Right atrium auricular region (tissue), 2 donors: ENCODE results near the gene ERBB4. TPM values are rescaled to one million over a fixed set of nuclear protein-coding genes. Genes with fewer than 3 reads are reported as not detected.
"Not testable (repeated sequence)": the region's sequence is repeated elsewhere in the genome, so short reads cannot be mapped to it uniquely, and the experiment has no call there.

Source experiments
- DNase-seq: peaks from one replicate; pipeline ENCODE4 v3.0.0-alpha.2; 2019; ENCODE audit warnings: low spot score
- H3K27ac ChIP-seq, 2 donors: fragments of 200-600 bp; sonication (generic); 1 replicate in 1 of 2; 2 replicates in 1 of 2; pipeline ENCODE4 v1.5.1; 2016 to 2019
- H3K27me3 ChIP-seq, 2 donors: fragments of 200-600 bp; sonication (generic); one replicate each; pipeline versions ENCODE4 v1.5.1 to v1.6.0; 2017 to 2019
- H3K36me3 ChIP-seq: fragments of 200-600 bp; sonication (generic); one replicate; pipeline ENCODE4 v1.5.1; 2016
- H3K4me1 ChIP-seq, 2 donors: fragments of 200-600 bp; sonication (generic); one replicate each; pipeline versions ENCODE4 v1.5.1 to v1.6.0; 2017 to 2019
- H3K4me3 ChIP-seq, 2 donors: fragments of 200-600 bp; sonication (generic); 1 replicate in 1 of 2; 2 replicates in 1 of 2; pipeline ENCODE4 v1.5.1; 2017 to 2019; ENCODE audit warnings: mild to moderate bottlenecking in 1 of 2, moderate library complexity in 1 of 2
- H3K9me3 ChIP-seq, 2 donors: fragments of 200-600 bp; sonication (generic); one replicate each; pipeline ENCODE4 v1.5.1; 2019
- total RNA-seq, 2 donors: library from RNA; depleted of rRNA; stranded (reverse); fragments of >200 nt; gene quantifications; one replicate each; pipeline ENCODE4 v1.1.0, GENCODE V29; 2016
- TF ChIP-seq, protein P1 (sequence below), 2 donors: fragments of 200-600 bp; sonication (generic); IDR thresholded peaks; one replicate each; pipeline ENCODE4 v1.5.1; 2019; ENCODE audit warnings: antibody characterized with exemption in 2 of 2

Gene ERBB4
- total RNA-seq, 2 donors from 2014 or later: 12.4 to 22.4 TPM

DNA sequence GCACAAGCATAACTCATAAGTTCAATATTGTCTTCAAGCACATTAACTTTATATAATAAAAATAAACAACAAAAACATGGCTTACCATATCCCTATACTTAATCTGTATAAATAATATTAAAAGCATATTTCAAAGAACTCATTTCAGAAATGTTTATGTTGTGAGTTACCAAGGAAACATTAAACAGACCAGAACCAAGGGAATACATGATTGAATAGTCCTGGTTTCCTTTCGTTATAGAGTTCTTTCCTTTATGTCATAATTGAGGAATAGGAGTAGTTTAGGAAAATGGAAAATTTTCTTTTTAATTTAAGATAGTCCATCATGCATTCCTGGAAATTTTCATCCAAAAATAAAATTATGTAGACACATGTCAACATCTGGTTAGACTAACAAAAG is 343.0 kb downstream of the ERBB4 start:
- no peak overlapping the region for H3K27ac ChIP-seq
- no peak for DNase-seq
- H3K4me3 ChIP-seq: no peak overlapping the region
- no peaks in the 10 kb centered on the region for H3K9me3 ChIP-seq
- no peaks in the 10 kb centered on the region for H3K4me1 ChIP-seq
- no peaks in the 10 kb centered on the region for H3K27me3 ChIP-seq
- TF ChIP-seq, protein P1, sequence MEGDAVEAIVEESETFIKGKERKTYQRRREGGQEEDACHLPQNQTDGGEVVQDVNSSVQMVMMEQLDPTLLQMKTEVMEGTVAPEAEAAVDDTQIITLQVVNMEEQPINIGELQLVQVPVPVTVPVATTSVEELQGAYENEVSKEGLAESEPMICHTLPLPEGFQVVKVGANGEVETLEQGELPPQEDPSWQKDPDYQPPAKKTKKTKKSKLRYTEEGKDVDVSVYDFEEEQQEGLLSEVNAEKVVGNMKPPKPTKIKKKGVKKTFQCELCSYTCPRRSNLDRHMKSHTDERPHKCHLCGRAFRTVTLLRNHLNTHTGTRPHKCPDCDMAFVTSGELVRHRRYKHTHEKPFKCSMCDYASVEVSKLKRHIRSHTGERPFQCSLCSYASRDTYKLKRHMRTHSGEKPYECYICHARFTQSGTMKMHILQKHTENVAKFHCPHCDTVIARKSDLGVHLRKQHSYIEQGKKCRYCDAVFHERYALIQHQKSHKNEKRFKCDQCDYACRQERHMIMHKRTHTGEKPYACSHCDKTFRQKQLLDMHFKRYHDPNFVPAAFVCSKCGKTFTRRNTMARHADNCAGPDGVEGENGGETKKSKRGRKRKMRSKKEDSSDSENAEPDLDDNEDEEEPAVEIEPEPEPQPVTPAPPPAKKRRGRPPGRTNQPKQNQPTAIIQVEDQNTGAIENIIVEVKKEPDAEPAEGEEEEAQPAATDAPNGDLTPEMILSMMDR (IDR thresholded peaks at IDR 0.05): no peak
- no peaks in the 10 kb centered on the region for H3K36me3 ChIP-seq

DNA sequence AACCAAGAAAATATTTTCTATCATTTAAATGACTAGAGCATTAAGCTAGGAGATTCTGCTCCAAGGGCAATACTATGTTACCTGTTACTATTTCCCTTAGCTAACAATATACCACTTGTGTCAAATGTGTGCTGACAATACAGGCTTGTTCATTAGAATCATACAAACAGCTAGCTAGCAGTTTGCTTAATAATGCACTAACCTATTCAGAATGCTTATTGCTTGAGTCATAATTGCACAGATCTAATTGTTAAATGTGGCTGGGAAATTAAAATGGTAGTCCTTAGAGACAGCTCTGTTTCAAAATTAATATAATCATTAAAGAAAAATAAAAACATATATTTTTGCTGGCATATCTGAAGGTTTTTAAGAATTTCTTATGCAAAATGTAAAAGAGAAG is 344.2 kb downstream of the ERBB4 start:
- Histone ChIP-seq H3K27ac (no peak overlapping the region), H3K36me3 (no peaks in the 10 kb centered on the region), H3K4me1 (no peaks in the 10 kb centered on the region), H3K4me3 (no peak overlapping the region), H3K9me3 (no peaks in the 10 kb centered on the region), H3K27me3 (no peaks in the 10 kb centered on the region)
- DNase-seq: no peak
- TF ChIP-seq, protein P1 (IDR thresholded peaks at IDR 0.05): no peak

DNA sequence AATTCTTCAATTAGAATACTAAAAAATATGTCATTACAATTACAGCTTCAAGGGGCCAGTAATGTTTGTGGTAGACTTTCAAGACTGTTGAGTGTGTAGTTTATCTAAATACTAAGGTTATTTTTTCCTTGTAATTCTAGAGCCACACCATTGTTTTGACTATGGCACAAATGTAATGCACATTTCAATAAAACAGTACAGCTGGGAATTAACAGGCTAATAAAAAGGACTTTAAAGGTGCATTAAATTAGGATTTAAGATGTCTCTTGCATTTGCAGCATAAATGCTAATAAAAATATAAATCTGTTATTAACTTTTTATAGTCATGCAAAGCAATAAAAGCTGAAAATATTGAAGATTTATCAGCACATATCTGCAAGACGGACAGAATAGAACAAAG is 344.8 kb downstream of the ERBB4 start:
- DNase-seq: no peak
- TF ChIP-seq, protein P1 (IDR thresholded peaks at IDR 0.05): no peak

DNA sequence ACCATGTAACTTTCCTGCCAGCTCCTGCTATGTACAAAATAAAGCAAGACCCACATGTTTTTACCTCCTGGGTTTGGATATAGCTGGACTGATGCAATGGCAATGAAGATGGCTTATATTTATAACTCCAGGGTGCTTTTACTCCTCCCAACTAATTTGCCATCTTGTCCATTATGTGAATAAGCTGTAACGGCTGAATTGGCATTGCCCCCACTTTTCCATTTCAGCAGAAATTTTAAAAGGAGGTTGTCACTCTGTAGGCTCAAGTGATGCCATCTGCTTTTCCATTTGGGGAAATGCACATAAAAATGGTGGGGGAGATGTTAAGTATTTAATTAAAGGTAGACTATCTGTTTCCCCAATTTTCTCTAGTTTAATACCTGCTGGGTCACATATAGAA is 345.5 kb downstream of the ERBB4 start:
- H3K4me3 ChIP-seq: no peak overlapping the region
- H3K27me3 ChIP-seq: no peaks in the 10 kb centered on the region
- no peaks in the 10 kb centered on the region for H3K9me3 ChIP-seq
- TF ChIP-seq, protein P1 (IDR thresholded peaks at IDR 0.05): no peak
- no peaks in the 10 kb centered on the region for H3K4me1 ChIP-seq
- no peak for DNase-seq
- no peak overlapping the region for H3K27ac ChIP-seq
- no peaks in the 10 kb centered on the region for H3K36me3 ChIP-seq

More for the DNA sequence above, 344.8 kb downstream of the ERBB4 start:
- Histone ChIP-seq H3K36me3 (no peaks in the 10 kb centered on the region), H3K27ac (no peak overlapping the region), H3K4me3 (no peak overlapping the region), H3K9me3 (no peaks in the 10 kb centered on the region), H3K4me1 (no peaks in the 10 kb centered on the region), H3K27me3 (no peaks in the 10 kb centered on the region)

DNA sequence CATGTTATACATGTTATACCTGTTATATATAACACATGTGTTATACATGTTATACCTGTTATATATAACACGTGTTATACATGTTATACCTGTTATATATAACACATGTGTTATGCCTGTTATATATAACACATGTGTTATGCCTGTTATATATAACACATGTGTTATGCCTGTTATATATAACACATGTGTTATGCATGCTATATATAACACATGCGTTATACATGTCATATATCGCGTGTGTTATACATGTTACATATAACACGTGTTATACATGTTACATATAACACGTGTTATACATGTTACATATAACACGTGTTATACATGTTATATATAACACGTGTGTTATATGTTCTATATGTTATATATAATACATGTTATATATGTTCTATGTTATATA is 347.2 kb downstream of the ERBB4 start:
- H3K4me3 ChIP-seq, H3K36me3 ChIP-seq, H3K27ac ChIP-seq, DNase-seq, H3K4me1 ChIP-seq, H3K27me3 ChIP-seq, H3K9me3 ChIP-seq: not testable (repeated sequence)

DNA sequence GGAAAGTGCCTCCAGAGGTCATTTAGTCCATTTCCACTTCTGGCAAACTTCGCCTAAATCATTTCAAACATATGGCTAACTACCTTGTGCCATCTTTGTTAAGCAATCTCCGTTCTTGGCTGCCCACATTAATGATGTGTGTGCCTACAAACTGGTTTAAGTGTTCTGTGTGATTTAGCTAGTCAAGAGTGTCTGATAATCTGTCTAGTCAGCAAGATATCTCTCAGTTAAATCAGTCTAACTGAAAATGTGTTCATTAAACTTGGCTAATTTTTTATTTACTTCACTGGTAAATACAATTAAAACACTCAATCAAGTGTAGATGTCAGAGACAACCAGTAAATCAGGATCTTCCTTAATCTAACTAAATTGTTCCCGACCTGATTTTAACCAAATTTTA is 352.4 kb downstream of the ERBB4 start:
- H3K4me1 ChIP-seq: no peaks in the 10 kb centered on the region
- no peaks in the 10 kb centered on the region for H3K27me3 ChIP-seq
- H3K36me3 ChIP-seq: no peaks in the 10 kb centered on the region
- TF ChIP-seq, protein P1 (IDR thresholded peaks at IDR 0.05): no peak
- no peaks in the 10 kb centered on the region for H3K9me3 ChIP-seq
- DNase-seq: no peak
- H3K4me3 ChIP-seq: no peak overlapping the region
- H3K27ac ChIP-seq: no peak overlapping the region
